GM12873 (cell line): Measurements from ENCODE around the gene FEZF2.

ENCODE experiments used
- TF ChIP-seq, protein P1 (sequence below): IDR thresholded peaks from 2 replicates; pipeline ENCODE4 v1.5.1; 2012; ENCODE audit warnings: low read depth, mild to moderate bottlenecking, moderate library complexity, low read length, control low read depth; ENCODE audit not compliant: insufficient read depth; ENCODE audit errors: missing control alignments

The FEZF2 gene

DNA sequence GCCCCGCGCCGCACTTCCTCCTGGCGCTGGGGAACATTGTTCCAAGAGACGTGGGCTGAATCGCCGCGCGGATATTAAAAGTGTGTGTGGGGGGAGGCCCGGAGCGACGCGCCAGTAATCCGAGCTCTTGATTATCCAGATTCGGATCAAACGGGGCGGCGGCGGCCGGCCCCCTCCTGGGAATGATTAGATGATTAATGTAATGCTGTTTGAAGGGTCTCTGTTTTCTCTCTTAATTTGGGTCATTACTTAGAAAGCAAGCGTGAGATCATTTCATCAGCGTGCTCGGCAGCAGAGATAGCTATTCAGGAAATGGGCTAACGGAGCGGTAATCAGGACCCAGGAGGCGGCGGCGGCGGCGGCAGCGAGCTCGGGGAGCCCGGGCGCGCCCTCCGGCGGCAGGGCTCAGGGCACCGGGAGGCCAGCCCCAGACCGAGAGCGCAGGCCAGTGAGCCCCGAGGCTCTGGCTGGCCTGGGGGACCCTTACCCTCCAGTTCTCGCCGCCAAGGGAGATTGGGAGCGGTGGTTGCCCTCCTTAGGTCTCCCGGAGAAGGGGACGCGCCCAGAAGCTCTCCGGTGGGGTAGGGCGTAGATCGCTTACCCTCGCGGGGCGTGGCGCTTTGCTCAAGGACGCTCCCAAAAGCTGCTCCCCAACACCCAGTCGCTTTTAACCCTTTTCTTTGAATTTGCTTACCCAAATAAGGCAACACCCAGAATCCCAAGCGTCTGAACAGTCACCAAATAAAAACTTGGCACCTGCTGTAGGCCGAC lies 4.5 kb downstream of the FEZF2 start:
- TF ChIP-seq, protein P1, sequence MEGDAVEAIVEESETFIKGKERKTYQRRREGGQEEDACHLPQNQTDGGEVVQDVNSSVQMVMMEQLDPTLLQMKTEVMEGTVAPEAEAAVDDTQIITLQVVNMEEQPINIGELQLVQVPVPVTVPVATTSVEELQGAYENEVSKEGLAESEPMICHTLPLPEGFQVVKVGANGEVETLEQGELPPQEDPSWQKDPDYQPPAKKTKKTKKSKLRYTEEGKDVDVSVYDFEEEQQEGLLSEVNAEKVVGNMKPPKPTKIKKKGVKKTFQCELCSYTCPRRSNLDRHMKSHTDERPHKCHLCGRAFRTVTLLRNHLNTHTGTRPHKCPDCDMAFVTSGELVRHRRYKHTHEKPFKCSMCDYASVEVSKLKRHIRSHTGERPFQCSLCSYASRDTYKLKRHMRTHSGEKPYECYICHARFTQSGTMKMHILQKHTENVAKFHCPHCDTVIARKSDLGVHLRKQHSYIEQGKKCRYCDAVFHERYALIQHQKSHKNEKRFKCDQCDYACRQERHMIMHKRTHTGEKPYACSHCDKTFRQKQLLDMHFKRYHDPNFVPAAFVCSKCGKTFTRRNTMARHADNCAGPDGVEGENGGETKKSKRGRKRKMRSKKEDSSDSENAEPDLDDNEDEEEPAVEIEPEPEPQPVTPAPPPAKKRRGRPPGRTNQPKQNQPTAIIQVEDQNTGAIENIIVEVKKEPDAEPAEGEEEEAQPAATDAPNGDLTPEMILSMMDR = no peak

DNA sequence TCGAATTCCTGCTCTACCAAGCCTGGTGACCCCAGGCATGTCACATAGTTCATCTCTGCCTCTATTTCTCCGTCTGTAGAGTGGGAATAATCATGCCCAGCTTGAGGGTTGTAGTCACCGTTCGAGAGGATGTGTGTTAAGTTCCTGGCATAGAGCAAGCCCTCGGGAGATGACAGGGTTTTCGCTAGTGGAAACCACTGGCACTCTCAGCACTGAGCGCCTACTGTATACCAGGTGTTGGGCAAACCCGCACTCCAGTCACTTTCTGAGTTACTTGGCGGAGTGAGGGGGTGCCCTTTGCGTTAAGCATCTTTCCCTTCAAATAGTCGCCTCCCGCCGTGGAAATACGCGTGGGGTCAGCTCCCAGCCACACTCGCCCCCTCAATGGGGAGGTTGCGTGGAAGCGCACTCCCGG lies 5.1 kb downstream of the FEZF2 start:
- TF ChIP-seq, protein P1 = no peak

DNA sequence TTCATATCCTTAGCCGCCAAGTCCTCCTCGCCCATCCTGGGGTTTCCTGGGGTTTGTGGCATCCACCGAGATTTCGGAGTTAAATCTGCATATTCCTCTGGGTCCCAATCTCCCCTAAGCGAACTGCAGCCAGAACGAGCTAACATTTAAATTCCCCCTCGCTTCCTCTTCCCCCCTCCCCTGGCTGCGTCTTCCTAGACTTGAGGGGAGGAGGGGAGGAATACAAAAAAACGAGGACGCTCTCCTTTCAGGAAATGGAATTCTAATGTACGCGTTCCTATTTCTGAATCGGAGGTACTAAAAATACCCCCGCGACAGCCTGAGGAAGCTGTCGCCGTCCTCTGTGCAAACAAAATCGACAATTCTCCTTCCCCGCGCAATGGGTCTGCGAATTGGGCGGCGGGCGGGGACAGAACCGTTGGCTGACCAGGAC lies 5.6 kb downstream of the FEZF2 start:
- TF ChIP-seq, protein P1 = no peak

DNA sequence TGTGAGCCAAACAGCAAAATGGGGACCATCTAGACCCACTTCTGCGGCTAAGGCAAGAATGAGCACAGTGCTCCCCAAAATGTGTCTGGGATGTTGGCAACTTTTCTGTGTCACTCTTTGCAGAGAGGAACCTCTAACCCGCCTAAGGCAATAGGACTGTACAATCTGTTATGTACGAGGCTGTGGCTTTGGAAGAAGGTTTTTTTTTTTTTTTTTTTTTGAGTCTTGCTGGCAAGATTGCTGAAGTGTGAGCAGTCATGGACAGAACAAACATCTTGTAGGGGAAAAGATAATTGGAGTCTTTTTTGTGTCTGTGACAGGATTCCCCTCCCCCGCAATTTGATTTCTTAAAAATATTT lies 7.2 kb downstream of the FEZF2 start:
- TF ChIP-seq, protein P1 = no peak

DNA sequence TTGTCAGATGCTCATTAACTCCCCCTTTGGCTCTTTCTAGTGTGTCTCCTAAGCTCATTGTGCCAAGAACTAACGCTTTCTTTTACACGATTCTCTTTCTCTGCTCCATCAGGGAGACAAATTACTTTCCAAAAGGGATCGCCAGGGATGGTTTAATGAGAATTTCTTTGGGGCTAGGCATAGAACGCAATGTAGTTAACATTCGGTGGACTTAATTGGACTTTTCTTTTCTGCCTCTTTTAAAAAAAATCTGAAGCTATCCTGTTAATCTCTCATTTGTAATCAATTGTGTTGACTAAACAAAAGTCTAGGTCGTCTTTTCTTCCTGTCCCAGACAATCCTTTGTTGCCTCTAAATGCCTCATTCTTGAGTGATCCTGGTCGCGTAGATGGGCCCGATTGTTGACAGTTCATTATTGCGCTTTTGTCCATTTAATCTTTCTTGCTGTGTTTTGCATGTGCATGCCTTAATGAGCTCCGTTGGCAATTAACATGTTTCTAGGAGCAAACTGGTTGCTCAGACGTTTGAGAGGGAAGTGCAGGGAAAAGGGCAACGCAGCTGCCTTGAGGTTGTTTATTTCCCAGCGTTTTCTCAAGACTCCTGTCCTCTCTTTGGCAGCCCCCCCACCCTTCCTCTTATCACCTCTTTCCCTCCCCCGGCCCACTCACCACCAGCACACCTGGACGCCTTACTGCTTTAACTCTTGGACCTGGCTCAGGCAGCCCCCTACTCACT lies 7.8 kb downstream of the FEZF2 start:
- TF ChIP-seq, protein P1 = no peak

DNA sequence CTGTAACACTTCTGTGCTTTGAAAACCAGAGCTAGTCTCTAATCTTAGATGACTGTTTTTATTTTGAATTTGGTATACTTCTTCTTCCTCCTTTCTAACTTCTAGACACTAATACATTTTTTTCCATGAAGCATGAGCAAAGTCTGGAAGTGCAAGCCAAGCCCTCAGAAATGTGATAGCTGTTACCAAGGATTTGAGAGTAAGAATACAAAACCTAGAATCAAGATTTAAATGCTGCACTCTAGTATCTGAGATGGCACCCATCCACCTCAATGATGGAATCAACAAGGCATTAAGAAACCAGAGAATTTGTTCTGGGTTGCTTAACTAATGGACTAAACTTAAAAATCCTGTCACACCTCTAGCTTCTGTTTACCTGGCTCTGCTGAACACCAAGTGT lies 9.2 kb downstream of the FEZF2 start:
- TF ChIP-seq, protein P1 = no peak

DNA sequence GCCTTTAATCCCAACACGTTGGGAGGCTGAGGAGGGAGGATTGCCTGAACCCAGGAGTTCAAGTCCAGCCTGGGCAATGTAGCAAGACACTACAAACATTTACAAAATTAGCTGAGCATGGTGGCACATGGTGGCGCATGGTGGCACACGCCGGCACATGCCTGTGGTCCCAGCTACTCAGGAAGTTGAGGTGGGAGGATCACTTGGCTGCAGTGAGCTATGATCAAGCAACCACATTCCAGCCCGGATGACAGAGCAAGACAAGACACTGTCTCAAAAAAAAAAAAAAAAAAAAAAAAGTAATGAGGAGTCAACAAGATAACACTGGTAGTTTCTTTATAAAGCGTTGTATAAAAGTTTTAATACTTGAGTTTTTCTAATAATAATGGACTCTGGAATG lies 10.1 kb downstream of the FEZF2 start:
- TF ChIP-seq, protein P1 = no peak
